ELF-1 (cell line): ENCODE measurements around the gene GAPVD1.
"Not testable (repeated sequence)": the region's sequence is repeated elsewhere in the genome, so short reads cannot be mapped to it uniquely, and the experiment has no call there.

ENCODE experiments used
- DNase-seq: peaks from one replicate; pipeline ENCODE4 v3.0.0-alpha.2; 2016; ENCODE audit warnings: low read depth, low spot score

Gene GAPVD1

DNA sequence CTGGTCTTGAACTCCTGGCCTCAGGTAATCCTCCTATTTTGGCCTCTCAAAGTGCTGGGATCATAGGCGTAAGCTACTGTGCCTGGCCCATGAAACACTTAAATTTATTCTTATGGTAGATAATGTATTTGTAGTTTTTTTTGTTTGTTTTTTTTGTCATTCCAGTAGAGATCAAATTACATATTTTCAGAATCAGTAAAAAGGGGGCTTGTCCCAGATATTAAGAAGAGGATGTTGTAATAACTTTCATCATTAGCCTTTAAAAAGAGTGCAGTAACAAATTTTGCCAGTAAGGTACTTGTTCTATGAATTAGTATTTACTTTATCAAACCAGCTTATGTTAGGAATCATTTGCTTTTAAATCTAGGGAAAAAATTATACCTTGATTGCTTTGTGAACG lies 42.6 kb downstream of the GAPVD1 start:
- no peak for DNase-seq

DNA sequence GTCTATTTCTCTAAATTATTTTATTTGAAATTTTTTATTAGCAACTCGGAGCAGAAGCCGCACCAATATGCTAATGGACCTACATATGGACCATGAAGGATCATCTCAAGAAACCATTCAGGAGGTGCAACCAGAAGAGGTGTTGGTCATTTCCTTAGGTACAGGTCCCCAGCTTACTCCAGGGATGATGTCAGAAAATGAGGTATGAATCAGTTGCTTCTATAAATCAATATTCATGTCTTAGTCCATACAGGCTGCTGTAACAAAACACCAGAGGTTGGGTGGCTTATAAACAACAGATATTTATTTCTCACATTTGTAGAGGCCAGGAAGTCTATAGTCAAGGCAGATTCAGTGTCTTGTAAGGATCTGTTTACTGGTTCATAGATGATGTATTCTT lies 50.8 kb downstream of the GAPVD1 start:
- DNase-seq: no peak

DNA sequence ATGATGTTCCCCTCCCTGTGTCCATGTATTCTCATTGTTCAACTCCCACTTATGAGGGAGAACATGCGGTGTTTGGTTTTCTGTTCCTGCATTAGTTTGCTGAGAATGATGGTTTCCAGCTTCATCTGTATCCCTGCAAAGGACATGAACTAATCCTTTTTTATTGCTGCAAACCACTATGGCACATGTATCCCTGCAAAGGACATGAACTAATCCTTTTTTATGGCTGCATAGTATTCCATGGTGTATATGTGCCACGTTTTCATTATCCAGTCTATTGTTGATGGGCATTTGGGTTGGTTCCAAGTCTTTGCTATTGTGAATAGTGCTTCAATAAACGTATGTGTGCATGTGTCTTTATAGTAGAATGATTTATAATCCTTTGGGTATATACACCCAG lies 54.7 kb downstream of the GAPVD1 start:
- DNase-seq: not testable (repeated sequence)

DNA sequence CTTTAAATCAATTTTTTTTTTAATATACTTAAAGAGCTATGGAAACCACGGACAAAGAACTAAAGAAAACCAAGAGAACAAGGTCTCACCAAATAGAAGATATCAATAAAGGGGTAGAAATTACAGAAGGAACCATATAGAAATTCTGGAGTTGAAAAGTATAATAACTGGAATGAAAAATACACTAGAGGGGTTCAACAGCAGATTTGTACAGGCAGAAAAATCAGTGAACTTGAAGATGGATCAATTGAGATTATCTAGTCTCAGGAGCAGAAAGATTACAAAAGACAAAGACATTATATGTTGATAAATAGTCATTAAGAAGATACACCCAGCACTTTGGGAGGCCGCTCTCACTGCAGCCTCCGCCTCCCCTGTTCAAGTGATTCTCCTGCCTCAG lies 56.1 kb downstream of the GAPVD1 start:
- no peak for DNase-seq

DNA sequence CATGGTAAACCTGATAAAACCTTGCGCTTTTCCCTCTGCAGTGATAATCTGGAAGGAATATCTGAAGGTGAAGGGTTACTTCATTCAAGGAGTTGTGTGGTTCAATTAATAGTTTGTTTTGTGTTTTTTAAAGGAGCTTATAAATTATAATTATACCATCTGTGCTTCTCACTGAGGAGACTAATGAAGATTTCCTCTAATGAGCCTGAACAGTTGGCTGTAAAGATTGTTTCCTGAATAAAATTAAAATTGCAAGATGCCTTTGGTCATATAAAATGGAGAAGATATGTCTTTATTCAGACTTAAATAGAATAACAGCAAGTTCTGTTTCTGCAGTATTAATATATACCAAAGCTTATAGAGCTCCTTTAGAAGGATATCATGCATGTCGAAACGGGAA lies 59.9 kb downstream of the GAPVD1 start:
- DNase-seq: no peak

DNA sequence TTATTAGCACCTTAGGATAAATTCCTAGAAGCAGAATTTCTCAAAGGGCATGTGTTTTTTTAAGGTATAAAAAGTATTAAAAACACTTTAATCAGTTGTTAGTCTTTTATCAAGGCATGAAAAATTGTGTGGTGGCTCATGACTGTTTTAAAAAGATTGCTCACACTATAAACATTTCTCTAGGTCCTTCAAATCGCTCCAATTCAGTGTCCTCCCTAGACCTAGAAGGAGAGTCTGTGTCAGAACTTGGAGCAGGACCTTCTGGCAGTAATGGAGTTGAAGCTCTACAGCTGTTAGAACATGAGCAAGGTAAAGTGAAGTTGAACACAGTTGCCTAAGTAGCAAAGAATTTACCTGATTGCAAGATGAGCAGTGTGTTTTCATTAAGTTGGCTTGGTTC lies 62.0 kb downstream of the GAPVD1 start:
- DNase-seq: no peak

- no peak for DNase-seq
Measured at GRCh38 chr9:125325826-125326225, 64.2 kb downstream of the GAPVD1 start.

DNA sequence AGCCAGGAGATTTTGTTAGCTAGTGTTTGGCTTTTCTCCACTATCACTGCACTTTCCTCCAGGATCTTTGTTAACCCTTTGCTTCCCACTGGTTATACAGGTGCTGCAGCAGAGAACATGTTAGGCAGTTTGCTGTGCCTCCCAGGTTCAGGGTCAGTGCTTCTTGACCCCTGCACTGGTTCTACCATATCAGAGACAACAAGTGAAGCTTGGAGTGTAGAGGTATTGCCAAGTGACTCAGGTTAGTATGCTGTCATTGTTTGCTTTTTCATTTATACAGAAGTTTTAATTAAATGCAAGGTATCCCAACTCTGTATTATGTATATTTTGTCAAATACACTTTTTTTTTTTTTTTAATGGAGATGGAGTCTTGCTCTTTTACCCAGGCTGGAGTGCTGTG lies 68.4 kb downstream of the GAPVD1 start:
- DNase-seq: no peak

- DNase-seq: no peak
Measured at GRCh38 chr9:125330587-125330986, 69.0 kb downstream of the GAPVD1 start.

- DNase-seq: no peak
Measured at GRCh38 chr9:125332527-125332926, 70.9 kb downstream of the GAPVD1 start.

- DNase-seq: no peak
Measured at GRCh38 chr9:125337236-125337635, 75.6 kb downstream of the GAPVD1 start.

GRCh38 chr9:125338929-125339328 lies 77.3 kb downstream of the GAPVD1 start:
- no peak for DNase-seq

DNA sequence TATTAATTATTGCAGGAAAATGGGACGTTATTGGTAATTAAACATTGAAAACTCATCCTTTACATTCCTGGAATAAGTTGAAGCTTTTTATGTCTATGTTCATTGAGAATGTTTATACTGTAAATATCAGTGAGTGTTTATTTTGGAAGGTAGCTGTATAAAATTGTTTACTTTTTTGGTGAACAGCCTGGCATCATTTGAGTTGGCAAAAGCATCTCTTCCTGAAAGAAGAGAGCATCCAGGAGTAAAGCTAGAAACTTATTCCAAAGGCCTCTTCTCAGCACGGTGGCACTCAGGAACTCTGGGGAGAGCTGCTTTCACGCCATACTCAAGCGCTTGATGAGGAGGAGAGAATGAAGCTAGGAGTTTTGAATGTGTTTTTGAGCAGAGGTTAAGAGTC lies 79.9 kb downstream of the GAPVD1 start:
- DNase-seq: no peak

GRCh38 chr9:125343518-125344275 lies 82.1 kb downstream of the GAPVD1 start:
- DNase-seq: peak; percentile 53

GRCh38 chr9:125346080-125346732 lies 84.6 kb downstream of the GAPVD1 start:
- DNase-seq: no peak

DNA sequence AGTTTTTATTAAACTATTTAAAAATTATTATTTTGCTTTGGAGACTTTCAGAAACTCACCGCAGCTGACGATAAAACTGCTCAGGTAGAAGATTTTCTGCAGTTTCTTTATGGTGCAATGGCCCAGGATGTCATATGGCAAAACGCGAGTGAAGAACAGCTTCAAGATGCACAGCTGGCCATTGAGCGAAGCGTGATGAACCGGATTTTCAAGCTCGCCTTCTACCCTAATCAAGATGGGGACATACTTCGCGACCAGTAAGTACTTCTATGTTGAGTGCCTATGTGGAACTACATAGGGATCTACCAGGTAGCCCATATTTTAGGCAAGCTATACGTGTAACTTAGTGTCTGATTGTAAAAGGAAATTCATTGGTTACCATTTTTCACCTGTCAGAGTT lies 94.0 kb downstream of the GAPVD1 start:
- no peak for DNase-seq

GRCh38 chr9:125356032-125356431 lies 94.4 kb downstream of the GAPVD1 start:
- DNase-seq: no peak

- no peak for DNase-seq
Measured at GRCh38 chr9:125359011-125359410, 97.4 kb downstream of the GAPVD1 start.

DNA sequence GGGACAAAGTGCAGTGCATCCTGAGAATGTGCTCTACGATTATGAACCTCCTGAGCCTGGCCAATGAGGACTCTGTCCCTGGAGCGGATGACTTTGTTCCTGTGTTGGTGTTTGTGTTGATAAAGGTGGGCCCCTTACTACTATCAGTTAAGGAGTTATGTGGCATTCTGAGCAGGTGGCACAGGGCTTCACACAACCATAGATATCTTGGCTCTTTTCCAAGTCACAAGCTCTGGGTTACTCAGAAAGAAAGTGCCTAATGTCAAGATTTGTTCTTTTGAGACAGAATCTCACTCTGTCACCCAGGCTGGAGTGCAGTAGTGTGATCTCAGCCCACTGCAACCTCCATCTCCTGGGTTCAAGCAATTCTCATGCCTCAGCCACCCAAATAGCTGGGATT lies 99.0 kb downstream of the GAPVD1 start:
- no peak for DNase-seq

DNA sequence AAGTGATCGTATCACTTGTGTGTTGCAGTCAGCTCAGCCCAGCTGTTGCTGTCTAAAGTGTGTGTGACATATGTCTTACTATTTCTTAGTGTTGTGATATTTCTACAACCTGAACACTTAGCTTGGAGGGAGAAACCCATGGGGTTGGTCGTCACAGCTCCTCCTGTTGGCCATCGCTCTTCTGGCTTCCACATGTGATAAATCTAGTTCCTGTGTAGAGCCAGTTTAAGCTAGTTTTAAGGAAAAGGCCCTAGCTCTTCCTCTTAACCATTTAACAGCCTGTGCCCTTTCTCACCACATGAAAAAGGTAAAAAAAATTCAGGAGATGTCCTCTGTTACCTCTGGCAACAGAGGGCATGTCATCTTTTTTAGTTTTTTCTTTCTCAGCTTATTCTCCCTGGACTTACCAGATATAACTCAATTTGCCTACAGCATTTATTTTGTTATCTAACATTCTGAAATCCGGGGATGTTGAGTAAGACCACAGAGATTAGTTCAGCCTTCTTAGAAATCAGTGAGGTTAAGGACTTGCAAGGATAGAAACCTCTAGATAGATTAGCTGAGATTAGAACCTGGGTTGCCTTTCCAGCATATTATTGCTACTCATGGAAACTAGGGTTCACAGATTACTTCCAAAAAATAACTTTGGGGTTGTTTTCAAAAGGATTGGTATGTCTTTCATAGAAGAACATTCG lies 100.4 kb downstream of the GAPVD1 start:
- peak; percentile 63 for DNase-seq

GRCh38 chr9:125366676-125367075 lies 105.0 kb downstream of the GAPVD1 start:
- no peak for DNase-seq

DNA sequence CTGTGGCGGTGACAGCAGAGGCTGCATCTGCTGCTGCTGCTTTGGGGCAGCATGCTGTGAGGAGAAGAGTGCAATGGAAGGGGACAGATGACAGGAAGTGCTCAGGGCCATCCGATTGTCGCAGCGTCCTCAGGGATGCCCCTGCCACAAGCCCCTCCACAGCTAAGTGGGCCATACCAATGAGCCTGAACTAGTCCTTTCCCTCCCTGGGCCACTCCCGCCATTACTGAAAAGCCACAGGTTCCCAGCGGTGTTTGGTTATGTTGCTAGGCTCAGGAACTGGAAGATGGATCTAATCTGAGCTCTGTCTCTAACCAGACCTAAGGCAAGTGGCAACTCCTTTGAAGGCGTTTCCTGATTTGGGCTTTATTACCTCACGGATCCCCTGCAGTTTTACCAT lies 109.2 kb downstream of the GAPVD1 start:
- DNase-seq: peak; percentile 43
